Cardiac muscle cell (in vitro differentiated cells and primary cell): Measurements from ENCODE around the gene MT1X. TPM values are rescaled to one million over a fixed set of nuclear protein-coding genes. Genes with fewer than 3 reads are reported as not detected.

ENCODE experiments used
- DNase-seq, 2 donors: peaks; one replicate each; pipeline versions ENCODE4 v3.0.0 to v3.0.0-alpha.2; 2010 to 2017; ENCODE audit warnings: low read depth in 1 of 2, low spot score in 1 of 2
- H3K27ac ChIP-seq: fragments of 200-600 bp; sonication (generic); 2 replicates; pipeline ENCODE4 v1.5.1; 2016
- H3K27me3 ChIP-seq: fragments of 200-600 bp; sonication (generic); 2 replicates; pipeline ENCODE4 v1.6.0; 2016; ENCODE audit warnings: control low read depth
- H3K36me3 ChIP-seq: fragments of 200-600 bp; sonication (generic); 2 replicates; pipeline ENCODE4 v1.5.1; 2016; ENCODE audit warnings: control low read depth
- H3K4me1 ChIP-seq: fragments of 200-600 bp; sonication (generic); 2 replicates; pipeline ENCODE4 v1.8.1; 2017; ENCODE audit warnings: low read depth, mild to moderate bottlenecking, mixed run types
- H3K4me3 ChIP-seq: fragments of 200-600 bp; sonication (generic); 2 replicates; pipeline ENCODE4 v1.5.1; 2016; ENCODE audit warnings: mild to moderate bottlenecking
- H3K9me3 ChIP-seq: fragments of 200-600 bp; sonication (generic); 2 replicates; pipeline ENCODE4 v1.5.1; 2017; ENCODE audit warnings: low read depth, mild to moderate bottlenecking, control low read depth
- CTCF ChIP-seq: IDR thresholded peaks from 2 replicates; pipeline ENCODE4 v1.5.1; 2012; ENCODE audit warnings: low read depth, mild to moderate bottlenecking, low read length
- polyA plus RNA-seq: library from polyadenylated mRNA; unstranded; fragments of >200 nt; fragmentation: Nextera tagmentation; extraction: Ambion mirVana; gene quantifications from 2 replicates; pipeline ENCODE4 v1.2.1, GENCODE V29; 2016
- total RNA-seq: library from RNA; depleted of rRNA; stranded (reverse); fragments of >200 nt; gene quantifications from 2 replicates; pipeline ENCODE4 v1.2.3, GENCODE V29; 2016

Gene MT1X
- total RNA-seq (5.7 and 13.3 TPM in 2 replicates), polyA plus RNA-seq (9.3 and 11.1 TPM in 2 replicates)

- Histone ChIP-seq H3K27ac (no peak within 1 kb of the TSS), H3K9me3 (no peaks in the 10 kb centered on the region), H3K4me3 (peak within 1 kb of the TSS; percentile 27), H3K27me3 (peaks cover 52% of the 10 kb centered on the region), H3K36me3 (no peaks in the 10 kb centered on the region), H3K4me1 (peaks cover 3% of the 10 kb centered on the region)
- no peak for TF ChIP-seq CTCF
- peak; percentile 84 to 95 for DNase-seq
These were observed at the start of gene MT1X for GRCh38 chr16:56681939-56682702. Gene MT1X, plus strand, starts transcription at chr16:56682470. Its CDS starts 71 bp downstream, at chr16:56682541.

- DNase-seq: no peak
- no peaks in the 10 kb centered on the region for H3K9me3 ChIP-seq
- H3K4me3 ChIP-seq: peak overlapping the region; percentile 20
- no peak for TF ChIP-seq CTCF
- H3K36me3 ChIP-seq: no peaks in the 10 kb centered on the region
- H3K4me1 ChIP-seq: no peaks in the 10 kb centered on the region
- peaks cover 100% of the 10 kb centered on the region for H3K27me3 ChIP-seq
- H3K27ac ChIP-seq: no peak overlapping the region
These were observed 49.4 kb upstream of the MT1X start for GRCh38 chr16:56632848-56633365.

GRCh38 chr16:56633535-56633934, 48.7 kb upstream of the MT1X start:
- Histone ChIP-seq H3K27ac (no peak overlapping the region), H3K27me3 (peaks cover 100% of the 10 kb centered on the region), H3K4me3 (no peak overlapping the region), H3K36me3 (no peaks in the 10 kb centered on the region), H3K4me1 (no peaks in the 10 kb centered on the region), H3K9me3 (no peaks in the 10 kb centered on the region)
- no peak for DNase-seq
- TF ChIP-seq CTCF: no peak

- DNase-seq: no peak
- no peak overlapping the region for H3K4me3 ChIP-seq
- H3K36me3 ChIP-seq: no peaks in the 10 kb centered on the region
- H3K4me1 ChIP-seq: no peaks in the 10 kb centered on the region
- TF ChIP-seq CTCF: no peak
- H3K27ac ChIP-seq: no peak overlapping the region
- no peaks in the 10 kb centered on the region for H3K9me3 ChIP-seq
- H3K27me3 ChIP-seq: peaks cover 100% of the 10 kb centered on the region
These were observed 47.4 kb upstream of the MT1X start for GRCh38 chr16:56634715-56635440.

- Histone ChIP-seq H3K36me3 (no peaks in the 10 kb centered on the region), H3K4me1 (no peaks in the 10 kb centered on the region), H3K27me3 (peaks cover 100% of the 10 kb centered on the region), H3K9me3 (no peaks in the 10 kb centered on the region), H3K27ac (no peak overlapping the region), H3K4me3 (no peak overlapping the region)
- DNase-seq: no peak
- no peak for TF ChIP-seq CTCF
These were observed 46.8 kb upstream of the MT1X start for GRCh38 chr16:56635441-56635967.
